ENCODE data around the gene PCSK1. TPM values are rescaled to one million over a fixed set of nuclear protein-coding genes. Genes with fewer than 3 reads are reported as not detected.

PCSK1 gene
- not detected for total RNA-seq

GRCh38 chr5:96433066-96433447, at the start of gene PCSK1:
PCSK1 (minus strand) TSS chr5:96433248; CDS start chr5:96433042, 206 bp downstream.

Other genes with a start within 250 kb of the PCSK1 start
- 100 to 1,000 TPM; 144 to 149 TPM for gene CAST, start 229.1 kb upstream of the PCSK1 start, total RNA-seq